Measurements from ENCODE around the gene DNAL1.

The DNAL1 gene

DNA sequence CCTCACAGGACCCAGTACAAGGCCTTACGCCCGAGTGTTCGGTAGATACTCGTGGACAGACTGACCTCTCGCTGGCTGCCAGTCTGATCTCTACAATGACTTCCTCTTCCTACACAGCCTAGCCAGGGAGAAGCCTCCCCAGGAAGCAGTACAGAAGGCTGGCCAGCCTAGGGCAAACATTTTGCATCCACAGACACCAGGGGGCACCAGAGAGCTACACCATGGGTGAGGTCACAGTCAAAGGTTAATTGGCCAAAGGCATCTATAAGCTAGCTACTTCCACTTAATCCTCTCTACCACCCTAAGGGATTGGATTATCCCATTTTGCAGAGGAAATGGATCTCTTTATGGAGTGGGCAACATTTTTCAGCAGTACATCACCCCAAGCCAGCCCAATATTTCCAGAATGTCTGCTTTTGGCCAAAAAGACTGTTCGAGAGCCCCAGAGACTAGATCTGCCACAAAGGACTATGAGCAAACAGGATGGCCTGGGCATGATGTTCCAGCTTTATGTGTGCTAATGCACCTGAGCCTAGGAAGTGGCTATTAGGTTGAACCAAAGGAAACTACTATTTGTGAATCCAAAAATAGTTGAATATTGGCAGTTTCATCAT, 84.0 kb downstream of the DNAL1 start:
- Histone ChIP-seq H3K27me3 (no peaks in the 10 kb centered on the region), H3K9me3 (no peaks in the 10 kb centered on the region), H3K9ac (no peak overlapping the region), H3K4me1 (peaks cover 30% of the 10 kb centered on the region), H3K4me2 (no peak overlapping the region), H4K20me1 (peaks cover 78% of the 10 kb centered on the region), H3K27ac (no peak overlapping the region), H3K4me3 (no peak overlapping the region), H3K36me3 (peaks cover 97% of the 10 kb centered on the region)
- TF ChIP-seq Cebpa-rat (IDR thresholded peaks at IDR 0.05) = no peak

DNA sequence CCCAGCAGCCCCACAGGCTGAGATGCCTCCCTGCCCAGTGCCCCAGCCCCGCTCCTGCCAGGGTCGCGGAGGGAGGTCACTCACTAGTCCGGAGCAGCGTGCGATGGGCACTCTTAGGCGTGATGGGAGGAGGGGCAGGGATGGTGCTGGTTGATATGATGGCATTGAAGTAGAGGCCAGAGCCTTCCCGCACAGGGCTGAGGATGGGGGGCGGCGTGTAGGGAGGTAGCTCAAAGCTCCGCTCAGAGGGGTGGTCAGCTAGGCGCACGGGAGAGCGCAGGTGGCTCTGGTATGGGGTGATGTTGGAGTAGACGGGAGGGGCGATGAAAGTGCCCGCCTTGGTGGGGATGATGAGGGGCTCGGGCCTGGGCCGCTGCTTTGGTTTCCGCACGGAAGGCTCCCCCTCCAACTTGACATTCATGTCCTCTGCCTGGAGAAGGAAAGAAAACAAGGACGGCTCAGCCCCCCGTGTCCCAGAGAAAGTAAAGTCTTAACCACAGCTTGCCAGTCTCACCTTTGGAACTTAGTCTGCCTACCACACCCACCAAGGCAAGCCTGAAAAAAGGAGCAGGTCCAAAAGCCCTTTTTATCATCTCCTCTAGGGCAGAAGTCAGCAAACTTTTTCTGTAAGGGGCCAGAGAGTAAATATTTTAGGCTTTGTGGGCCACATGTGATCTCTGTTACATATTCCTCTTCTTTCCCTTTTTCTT, 84.9 kb downstream of the DNAL1 start:
- Histone ChIP-seq H3K27me3 (no peaks in the 10 kb centered on the region), H4K20me1 (peaks cover 85% of the 10 kb centered on the region), H3K36me3 (peaks cover 97% of the 10 kb centered on the region), H3K4me1 (peaks cover 21% of the 10 kb centered on the region), H3K9ac (no peak overlapping the region), H3K4me3 (no peak overlapping the region), H3K9me3 (no peaks in the 10 kb centered on the region), H3K27ac (no peak overlapping the region), H3K4me2 (no peak overlapping the region)
- no peak for TF ChIP-seq Cebpa-rat (IDR thresholded peaks at IDR 0.05)

DNA sequence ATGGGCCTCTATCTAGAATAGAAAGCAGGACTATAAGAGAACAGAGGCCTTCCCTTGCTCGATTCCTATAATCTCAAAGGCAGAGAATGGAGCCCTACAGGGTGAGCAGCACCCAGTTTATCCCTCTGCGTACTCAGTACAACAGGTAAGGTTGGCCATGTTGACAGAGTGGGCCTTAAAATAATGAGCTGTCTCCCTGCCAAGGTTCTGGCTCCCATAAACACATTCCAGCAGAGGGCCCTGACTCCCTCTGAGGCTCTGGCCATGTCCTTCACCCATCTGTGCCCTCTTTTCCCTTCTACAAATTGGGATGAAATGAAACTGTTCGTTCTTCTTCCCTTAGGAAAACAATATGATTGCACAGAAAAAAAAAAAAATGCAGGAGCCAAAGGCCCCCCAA, 86.3 kb downstream of the DNAL1 start:
- H3K4me2 ChIP-seq = no peak overlapping the region
- H3K4me1 ChIP-seq = peaks cover 7% of the 10 kb centered on the region; the same call in 1 of the 2 replicates
- H3K36me3 ChIP-seq = peaks cover 97% of the 10 kb centered on the region
- no peaks in the 10 kb centered on the region for H3K27me3 ChIP-seq
- H3K9me3 ChIP-seq = no peaks in the 10 kb centered on the region
- no peak for TF ChIP-seq Cebpa-rat (IDR thresholded peaks at IDR 0.05)
- H4K20me1 ChIP-seq = peaks cover 93% of the 10 kb centered on the region
- H3K4me3 ChIP-seq = no peak overlapping the region
- no peak overlapping the region for H3K9ac ChIP-seq
- no peak overlapping the region for H3K27ac ChIP-seq

DNA sequence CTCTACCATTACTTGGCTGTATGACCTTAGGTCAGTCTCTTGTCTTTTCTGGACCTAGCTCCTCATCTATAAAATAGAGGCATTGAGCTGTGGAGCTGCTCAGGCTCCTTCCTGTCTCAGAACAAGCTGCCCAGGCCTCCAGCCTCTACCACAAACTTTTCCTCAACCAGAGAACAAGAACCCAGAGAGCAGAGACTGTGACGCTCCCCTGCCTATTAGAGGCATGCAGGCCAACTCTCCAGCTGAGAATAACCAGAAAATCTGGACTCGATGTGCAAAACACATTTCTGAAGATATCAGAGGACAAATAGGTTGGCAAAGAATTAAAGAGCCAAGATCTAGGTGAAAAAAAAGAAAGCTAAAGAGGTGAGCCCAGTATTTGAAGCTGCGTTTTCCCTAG, 87.2 kb downstream of the DNAL1 start:
- H3K9me3 ChIP-seq = no peaks in the 10 kb centered on the region
- H3K4me2 ChIP-seq = no peak overlapping the region
- H3K4me3 ChIP-seq = no peak overlapping the region
- no peak overlapping the region for H3K9ac ChIP-seq
- no peaks in the 10 kb centered on the region for H3K27me3 ChIP-seq
- peaks cover 3% of the 10 kb centered on the region; the same call in 1 of the 2 replicates for H3K4me1 ChIP-seq
- peaks cover 89% of the 10 kb centered on the region for H4K20me1 ChIP-seq
- H3K27ac ChIP-seq = no peak overlapping the region
- H3K36me3 ChIP-seq = peaks cover 97% of the 10 kb centered on the region
- no peak for TF ChIP-seq Cebpa-rat (IDR thresholded peaks at IDR 0.05)

DNA sequence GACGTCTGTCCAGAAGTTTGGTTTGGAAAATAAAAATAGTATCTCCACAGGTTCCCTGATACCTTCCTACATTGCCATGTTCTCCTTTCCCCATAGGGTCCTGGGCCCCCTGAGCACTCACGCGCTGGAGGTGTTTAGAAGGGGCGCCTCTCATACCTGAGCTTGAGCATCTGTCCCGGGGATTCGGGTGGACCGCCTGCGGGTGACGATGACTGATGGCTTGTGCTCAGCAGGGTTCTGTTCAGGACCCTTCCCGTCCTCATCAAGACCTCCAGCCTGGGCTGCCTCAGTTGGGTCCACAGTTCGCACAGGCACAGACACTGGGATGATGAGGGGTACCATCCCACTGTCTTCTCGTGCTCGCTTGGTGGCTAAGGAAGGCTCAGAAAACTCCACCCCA, 92.1 kb downstream of the DNAL1 start:
- Histone ChIP-seq H4K20me1 (peaks cover 84% of the 10 kb centered on the region), H3K27ac (no peak overlapping the region), H3K4me2 (no peak overlapping the region), H3K9ac (no peak overlapping the region), H3K36me3 (peaks cover 84% of the 10 kb centered on the region), H3K9me3 (no peaks in the 10 kb centered on the region), H3K4me3 (no peak overlapping the region), H3K27me3 (no peaks in the 10 kb centered on the region), H3K4me1 (peaks cover 27% of the 10 kb centered on the region)
- no peak for TF ChIP-seq Cebpa-rat (IDR thresholded peaks at IDR 0.05)

DNA sequence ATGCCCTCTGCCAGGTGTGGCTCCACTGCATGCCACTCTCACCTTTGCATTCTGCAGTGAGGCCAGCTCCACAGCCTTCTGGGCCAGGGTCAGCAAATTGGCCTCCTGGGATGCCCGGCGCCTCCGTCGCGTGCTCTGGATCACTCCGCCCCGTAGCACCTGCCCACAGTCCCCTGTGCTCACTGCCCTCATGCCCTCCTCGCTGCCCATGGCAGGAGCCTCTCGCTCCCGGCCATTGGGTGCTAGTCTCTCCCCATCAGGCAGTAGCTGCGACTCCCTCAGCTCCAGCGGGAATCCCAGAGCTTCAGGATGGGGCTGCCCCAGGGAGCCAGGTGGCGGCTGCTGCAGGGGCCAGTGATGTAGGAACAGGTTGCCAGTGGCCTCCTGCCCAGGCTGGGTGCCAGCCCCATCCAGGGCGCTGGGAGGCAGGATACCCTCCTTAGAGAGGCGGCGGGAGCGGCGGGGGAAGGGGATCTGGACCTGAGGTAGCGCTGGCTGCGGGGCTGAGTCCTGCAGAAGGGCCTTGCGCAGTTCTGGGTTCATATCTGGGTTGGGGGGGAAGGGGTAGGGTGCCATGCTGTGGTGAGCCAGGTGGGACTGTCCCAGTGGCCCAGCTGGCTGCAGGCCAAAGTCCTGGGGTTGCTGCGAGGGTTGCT, 93.9 kb downstream of the DNAL1 start:
- Histone ChIP-seq H4K20me1 (peaks cover 71% of the 10 kb centered on the region), H3K4me1 (peaks cover 45% of the 10 kb centered on the region)

DNA sequence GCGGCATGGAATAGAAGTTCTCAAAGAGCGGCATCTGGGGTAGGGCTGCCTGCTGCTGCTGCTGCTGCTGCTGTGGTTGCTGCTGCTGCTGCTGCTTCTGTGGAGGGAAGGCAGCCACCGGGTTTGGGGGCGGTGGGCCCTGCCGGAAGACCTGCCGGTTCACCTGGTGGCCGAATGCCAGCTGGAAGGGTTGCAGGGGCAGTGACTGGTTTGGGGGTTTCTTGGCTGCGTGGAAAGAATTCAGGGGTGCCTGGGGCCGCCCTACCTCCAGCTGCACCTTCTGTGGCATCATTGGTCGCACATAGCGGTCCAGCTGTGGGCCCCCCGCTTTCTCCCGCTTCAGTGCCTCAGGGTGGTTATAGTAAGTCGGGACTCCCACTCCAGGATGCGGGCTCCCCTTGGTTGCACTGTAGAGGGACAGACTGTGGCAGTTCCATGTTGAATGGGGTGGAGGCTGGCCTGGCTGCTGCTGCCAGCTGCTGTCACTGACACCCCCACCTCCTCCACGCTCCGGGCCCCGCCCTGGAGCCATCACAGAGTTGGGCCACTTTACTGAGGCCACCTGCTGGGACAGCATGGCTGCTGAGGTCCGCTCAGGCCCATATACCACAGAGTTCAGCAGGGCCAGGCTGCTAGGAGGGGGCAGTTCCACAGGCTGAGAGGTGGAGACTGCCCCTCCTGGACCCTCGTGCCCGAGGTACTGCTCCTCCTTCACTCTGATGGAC, 94.5 kb downstream of the DNAL1 start:
- Histone ChIP-seq H3K4me1 (peaks cover 52% of the 10 kb centered on the region), H3K9me3 (no peaks in the 10 kb centered on the region), H4K20me1 (peaks cover 74% of the 10 kb centered on the region), H3K36me3 (peaks cover 61% of the 10 kb centered on the region), H3K9ac (peak overlapping the region; percentile 84), H3K4me2 (peak overlapping the region; percentile 99), H3K4me3 (no peak overlapping the region), H3K27me3 (no peaks in the 10 kb centered on the region), H3K27ac (peak overlapping the region; percentile 98)
- no peak for TF ChIP-seq Cebpa-rat (IDR thresholded peaks at IDR 0.05)

More for the DNA sequence above, 93.9 kb downstream of the DNAL1 start:
- Histone ChIP-seq H3K4me2 (no peak overlapping the region), H3K27me3 (no peaks in the 10 kb centered on the region), H3K4me3 (no peak overlapping the region), H3K36me3 (peaks cover 68% of the 10 kb centered on the region), H3K9me3 (no peaks in the 10 kb centered on the region), H3K9ac (0 out of 2 replicates have a peak overlapping the region, but pooled peaks have one; percentile 10), H3K27ac (peak overlapping the region; percentile 98; the same call in 1 of the 2 replicates)
- TF ChIP-seq Cebpa-rat (IDR thresholded peaks at IDR 0.05) = no peak

DNA sequence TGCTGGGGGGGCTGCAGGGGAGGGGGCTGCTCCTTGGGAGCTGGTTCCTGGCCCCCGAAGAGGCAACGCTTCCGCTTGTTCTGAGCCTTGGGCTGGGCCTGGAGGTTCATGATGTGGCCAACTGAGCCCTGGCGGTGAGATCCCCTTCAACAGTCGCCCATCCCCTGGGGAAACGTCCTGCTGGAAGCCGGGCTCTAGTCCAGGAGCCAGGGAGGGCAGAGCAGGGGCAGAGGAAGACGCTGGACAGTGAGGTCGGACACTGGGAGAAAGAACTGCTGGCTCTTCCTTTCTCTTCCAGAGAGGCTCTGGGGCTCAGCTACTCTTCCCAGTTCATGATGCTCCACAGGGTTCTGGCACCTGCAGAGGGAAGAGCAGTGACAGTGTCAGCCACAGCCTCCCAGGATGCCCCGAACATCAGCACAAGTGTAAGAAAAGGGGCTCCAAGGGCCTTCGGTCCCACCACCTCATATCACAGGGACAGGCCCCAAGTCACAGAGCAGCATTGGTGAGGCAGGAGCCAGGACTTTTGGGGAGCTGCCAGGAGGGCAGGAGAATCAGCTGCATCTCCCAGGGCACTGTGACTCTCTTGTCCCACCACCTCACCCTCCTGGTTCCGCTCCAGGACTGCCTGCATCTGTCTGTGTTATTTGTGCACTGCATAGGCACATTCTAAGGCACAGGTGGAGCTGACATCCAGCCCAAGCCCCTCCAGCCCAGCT, 95.3 kb downstream of the DNAL1 start:
- Histone ChIP-seq H3K4me2 (peak overlapping the region; percentile 99), H3K9ac (peak overlapping the region; percentile 84), H3K27me3 (no peaks in the 10 kb centered on the region), H3K4me1 (peaks cover 59% of the 10 kb centered on the region), H3K4me3 (no peak overlapping the region), H3K9me3 (no peaks in the 10 kb centered on the region), H3K36me3 (peaks cover 54% of the 10 kb centered on the region), H4K20me1 (peaks cover 74% of the 10 kb centered on the region), H3K27ac (peak overlapping the region; percentile 98)
- TF ChIP-seq Cebpa-rat (IDR thresholded peaks at IDR 0.05) = no peak
